Measurements from ENCODE around the gene SLC39A5.
A peak's percentile ranks its signal among the peaks of the same experiment; 100 is the strongest.

Gene SLC39A5

DNA sequence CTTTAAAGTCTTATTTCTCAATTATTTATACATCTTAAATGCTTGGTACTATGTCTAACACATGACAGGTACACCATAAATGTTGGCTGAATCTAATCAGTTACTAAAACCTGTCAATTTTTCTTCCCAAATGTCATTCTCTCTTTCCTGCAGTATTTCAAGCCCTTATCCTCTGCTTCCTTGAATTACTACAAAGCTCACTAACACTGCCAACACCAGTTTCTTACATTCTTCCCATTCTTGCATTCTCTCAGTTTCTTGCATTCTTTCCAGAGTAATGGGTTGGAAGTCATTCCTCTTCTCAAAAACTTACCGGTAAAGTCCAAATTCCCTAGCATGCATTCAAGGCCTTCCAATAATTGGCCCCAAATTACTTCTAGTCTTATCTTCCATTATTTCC lies 31.0 kb upstream of the SLC39A5 start:
- H3K4me3 ChIP-seq (ENCODE audit: low read depth, low read length) = no peak overlapping the region
- no peaks in the 10 kb centered on the region for H3K4me1 ChIP-seq

DNA sequence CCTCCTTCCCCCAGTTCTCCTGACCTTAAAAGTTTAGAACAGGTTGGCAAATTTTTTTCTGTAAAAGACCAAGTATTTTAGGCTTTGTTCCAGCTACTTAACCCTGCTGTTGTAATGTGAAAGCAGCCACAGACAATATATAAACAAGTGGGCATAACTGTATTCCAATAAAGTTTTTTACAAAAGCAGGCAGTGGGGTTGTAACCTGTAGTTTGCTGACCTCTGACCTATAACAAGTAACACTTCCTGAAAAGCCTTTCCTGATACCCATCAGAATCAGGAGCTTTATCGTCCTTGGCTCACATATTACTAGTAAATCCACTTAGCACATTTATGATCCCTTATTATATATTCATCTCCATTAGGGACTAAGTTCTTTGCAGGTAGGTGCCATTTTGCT lies 27.5 kb upstream of the SLC39A5 start:
- DNase-seq = no peak
- Histone ChIP-seq H3K27me3 (no peaks in the 10 kb centered on the region), H3K9me3 (no peaks in the 10 kb centered on the region), H3K36me3 (peaks cover 8% of the 10 kb centered on the region), H3K4me3 (ENCODE audit: low read depth, low read length) (no peak overlapping the region), H3K4me1 (no peaks in the 10 kb centered on the region)
- TF ChIP-seq, protein P1, sequence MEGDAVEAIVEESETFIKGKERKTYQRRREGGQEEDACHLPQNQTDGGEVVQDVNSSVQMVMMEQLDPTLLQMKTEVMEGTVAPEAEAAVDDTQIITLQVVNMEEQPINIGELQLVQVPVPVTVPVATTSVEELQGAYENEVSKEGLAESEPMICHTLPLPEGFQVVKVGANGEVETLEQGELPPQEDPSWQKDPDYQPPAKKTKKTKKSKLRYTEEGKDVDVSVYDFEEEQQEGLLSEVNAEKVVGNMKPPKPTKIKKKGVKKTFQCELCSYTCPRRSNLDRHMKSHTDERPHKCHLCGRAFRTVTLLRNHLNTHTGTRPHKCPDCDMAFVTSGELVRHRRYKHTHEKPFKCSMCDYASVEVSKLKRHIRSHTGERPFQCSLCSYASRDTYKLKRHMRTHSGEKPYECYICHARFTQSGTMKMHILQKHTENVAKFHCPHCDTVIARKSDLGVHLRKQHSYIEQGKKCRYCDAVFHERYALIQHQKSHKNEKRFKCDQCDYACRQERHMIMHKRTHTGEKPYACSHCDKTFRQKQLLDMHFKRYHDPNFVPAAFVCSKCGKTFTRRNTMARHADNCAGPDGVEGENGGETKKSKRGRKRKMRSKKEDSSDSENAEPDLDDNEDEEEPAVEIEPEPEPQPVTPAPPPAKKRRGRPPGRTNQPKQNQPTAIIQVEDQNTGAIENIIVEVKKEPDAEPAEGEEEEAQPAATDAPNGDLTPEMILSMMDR (IDR thresholded peaks at IDR 0.05; ENCODE audit: low read depth, low read length) = no peak

More for the DNA sequence above, 31.0 kb upstream of the SLC39A5 start:
- H3K27me3 ChIP-seq = no peaks in the 10 kb centered on the region
- no peaks in the 10 kb centered on the region for H3K36me3 ChIP-seq
- DNase-seq = no peak
- H3K9me3 ChIP-seq = no peaks in the 10 kb centered on the region
- TF ChIP-seq, protein P1 (IDR thresholded peaks at IDR 0.05; ENCODE audit: low read depth, low read length) = no peak

DNA sequence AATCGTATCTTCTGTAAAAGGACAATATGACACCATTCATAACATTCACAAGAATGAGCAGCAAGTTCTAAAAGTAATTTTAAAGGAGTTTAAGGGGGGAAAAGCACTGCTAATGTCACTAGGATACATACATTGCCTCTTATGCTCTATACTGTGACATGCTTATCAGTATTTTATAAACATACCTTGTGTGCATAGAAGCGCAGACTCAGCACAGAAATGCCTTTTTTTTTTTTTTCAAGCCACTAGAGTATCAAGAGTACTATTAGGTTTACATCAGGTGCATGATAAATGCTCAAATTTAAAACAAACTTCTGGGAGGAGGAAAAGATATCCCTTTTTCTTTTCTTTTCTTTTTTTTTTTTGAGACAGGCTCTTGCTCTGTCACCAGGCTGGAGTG lies 27.0 kb upstream of the SLC39A5 start:
- peaks cover 12% of the 10 kb centered on the region for H3K36me3 ChIP-seq
- no peak overlapping the region for H3K4me3 ChIP-seq (ENCODE audit: low read depth, low read length)
- H3K27me3 ChIP-seq = no peaks in the 10 kb centered on the region
- no peak for DNase-seq
- no peaks in the 10 kb centered on the region for H3K4me1 ChIP-seq
- TF ChIP-seq, protein P1 (IDR thresholded peaks at IDR 0.05; ENCODE audit: low read depth, low read length) = no peak
- no peaks in the 10 kb centered on the region for H3K9me3 ChIP-seq

DNA sequence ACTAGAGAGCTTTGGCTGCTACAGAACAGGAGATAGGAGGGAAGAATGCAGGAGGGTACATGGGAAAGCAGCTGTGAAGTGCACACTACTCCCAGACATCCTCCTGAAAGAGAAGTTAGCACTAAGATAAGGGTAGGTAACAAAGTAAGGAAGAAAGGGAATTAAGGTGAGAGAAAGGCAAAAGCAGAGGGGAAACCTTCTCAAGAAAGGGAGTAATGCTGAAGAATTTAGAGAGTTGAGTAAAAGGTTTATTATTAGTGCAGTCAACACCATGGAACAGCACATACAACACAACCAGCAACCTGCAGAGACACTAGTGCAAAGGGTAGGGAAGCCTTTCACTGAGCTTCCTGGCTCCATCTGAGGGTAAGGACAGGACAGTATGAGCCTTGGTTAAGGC lies 25.6 kb upstream of the SLC39A5 start:
- TF ChIP-seq, protein P1 (IDR thresholded peaks at IDR 0.05; ENCODE audit: low read depth, low read length) = no peak
- Histone ChIP-seq H3K27me3 (no peaks in the 10 kb centered on the region), H3K9me3 (no peaks in the 10 kb centered on the region), H3K4me3 (ENCODE audit: low read depth, low read length) (no peak overlapping the region), H3K36me3 (peaks cover 15% of the 10 kb centered on the region), H3K4me1 (no peaks in the 10 kb centered on the region)
- DNase-seq = no peak

DNA sequence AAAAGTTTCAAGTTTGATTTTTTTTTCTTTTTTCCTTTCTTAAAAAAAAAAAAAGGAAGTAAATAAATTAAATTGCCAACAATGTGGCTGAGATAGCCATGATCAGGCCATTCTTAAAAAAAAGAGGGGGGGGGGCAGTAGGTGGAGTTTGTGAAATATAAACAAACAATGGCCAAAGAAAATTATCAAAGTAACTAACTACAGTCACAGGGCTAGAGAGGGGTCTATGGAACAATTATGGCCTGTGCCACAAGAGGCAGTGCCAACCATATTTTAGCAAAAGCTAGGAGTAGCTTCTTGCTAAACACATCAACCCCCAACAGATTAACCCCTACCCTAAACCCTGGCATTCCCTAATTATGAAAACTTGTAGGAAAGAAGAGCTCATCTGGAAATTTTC lies 24.4 kb upstream of the SLC39A5 start:
- Histone ChIP-seq H3K36me3 (peaks cover 25% of the 10 kb centered on the region), H3K9me3 (no peaks in the 10 kb centered on the region), H3K4me3 (ENCODE audit: low read depth, low read length) (no peak overlapping the region), H3K27me3 (no peaks in the 10 kb centered on the region), H3K4me1 (no peaks in the 10 kb centered on the region)
- TF ChIP-seq, protein P1 (IDR thresholded peaks at IDR 0.05; ENCODE audit: low read depth, low read length) = 0 out of 2 replicates have a peak, but pooled peaks have one; percentile 13
- no peak for DNase-seq

DNA sequence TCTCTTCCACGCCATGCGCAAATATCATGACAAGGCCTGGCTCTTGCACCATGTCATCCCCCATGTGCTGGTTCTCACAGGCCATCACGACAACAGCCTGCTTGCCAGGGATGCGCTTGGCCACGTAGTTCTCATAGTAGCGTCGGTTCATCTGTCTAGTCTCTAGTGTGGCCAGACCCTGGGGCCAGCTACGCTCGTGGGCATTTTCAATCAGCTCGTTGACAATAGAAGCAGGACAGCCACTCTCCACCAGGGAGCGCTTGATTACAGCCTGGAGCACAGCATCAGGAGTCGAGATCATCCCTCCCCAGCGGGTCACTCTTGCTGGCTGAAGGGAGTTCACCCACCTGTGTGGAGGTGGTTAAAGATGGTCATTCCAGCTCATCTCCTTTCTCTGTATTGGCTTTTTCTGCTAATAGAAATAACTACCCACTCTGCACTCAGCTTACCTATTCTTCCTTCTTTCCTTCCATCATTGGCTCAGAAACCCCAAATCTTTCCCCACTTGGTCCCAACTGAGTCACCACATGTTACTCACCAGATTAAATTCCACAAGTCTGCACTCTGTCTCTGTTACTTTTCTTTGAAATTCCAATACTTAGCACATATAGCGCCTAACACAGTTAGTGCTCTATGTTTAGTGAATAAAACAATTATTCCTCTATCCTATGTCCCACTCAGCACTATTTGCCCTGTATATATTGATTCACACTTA lies 23.2 kb upstream of the SLC39A5 start:
- TF ChIP-seq, protein P1 (IDR thresholded peaks at IDR 0.05; ENCODE audit: low read depth, low read length) = peak; percentile 87
- H3K36me3 ChIP-seq = peaks cover 31% of the 10 kb centered on the region
- DNase-seq = peak; percentile 79

More for the DNA sequence above, 23.2 kb upstream of the SLC39A5 start:
- no peaks in the 10 kb centered on the region for H3K27me3 ChIP-seq
- H3K4me3 ChIP-seq (ENCODE audit: low read depth, low read length) = no peak overlapping the region
- H3K4me1 ChIP-seq = no peaks in the 10 kb centered on the region
- H3K9me3 ChIP-seq = no peaks in the 10 kb centered on the region
